ENCODE data around the gene PTCD1.
"Not testable (repeated sequence)": the region's sequence is repeated elsewhere in the genome, so short reads cannot be mapped to it uniquely, and the experiment has no call there.

PTCD1 gene

GRCh38 chr7:99387239-99387635 is 51.4 kb downstream of the PTCD1 start:
- not testable (repeated sequence) for DNase-seq

GRCh38 chr7:99386584-99387238 is 51.9 kb downstream of the PTCD1 start:
- peak; percentile 56 for DNase-seq

GRCh38 chr7:99385564-99385963 is 53.0 kb downstream of the PTCD1 start:
- no peak for DNase-seq

GRCh38 chr7:99384523-99384922 is 54.1 kb downstream of the PTCD1 start:
- DNase-seq = no peak

- no peak for DNase-seq
These were observed 54.7 kb downstream of the PTCD1 start for GRCh38 chr7:99383791-99384370.

GRCh38 chr7:99383203-99383602 is 55.4 kb downstream of the PTCD1 start:
- DNase-seq = no peak

GRCh38 chr7:99381664-99382075 is 56.9 kb downstream of the PTCD1 start:
- no peak for DNase-seq

- DNase-seq = no peak
These were observed 57.6 kb downstream of the PTCD1 start for GRCh38 chr7:99380823-99381663.

- DNase-seq = no peak
These were observed 58.4 kb downstream of the PTCD1 start for GRCh38 chr7:99380032-99380822.

GRCh38 chr7:99379693-99380031 is 58.9 kb downstream of the PTCD1 start:
- not testable (repeated sequence) for DNase-seq

- DNase-seq = no peak
These were observed 59.5 kb downstream of the PTCD1 start for GRCh38 chr7:99379043-99379577.

GRCh38 chr7:99375070-99375807 is 63.4 kb downstream of the PTCD1 start:
- peak; percentile 75 for DNase-seq

- DNase-seq = peak; percentile 79
These were observed 64.2 kb downstream of the PTCD1 start, which contains the start of gene ARPC1B for GRCh38 chr7:99374111-99375064. TSS of gene ARPC1B (plus strand) at chr7:99374730. CDS start at chr7:99385715, 10,985 bp downstream.

- DNase-seq = no peak
These were observed 65.2 kb downstream of the PTCD1 start for GRCh38 chr7:99373091-99374066.

GRCh38 chr7:99372275-99373090 is 66.1 kb downstream of the PTCD1 start:
- DNase-seq = peak; percentile 65

- no peak for DNase-seq
These were observed 67.2 kb downstream of the PTCD1 start for GRCh38 chr7:99371376-99371920.

- DNase-seq = no peak
These were observed 68.7 kb downstream of the PTCD1 start for GRCh38 chr7:99369767-99370391.
